Ovary (tissue), 9 donors: Measurements from ENCODE around the gene NT5M. TPM values are rescaled to one million over a fixed set of nuclear protein-coding genes. Genes with fewer than 3 reads are reported as not detected.
A peak's percentile ranks its signal among the peaks of the same experiment; 100 is the strongest.

Experiments used
- DNase-seq, 5 donors: peaks; one replicate each; pipeline ENCODE4 v3.0.0-alpha.2; 2019 to 2020
- H3K27ac ChIP-seq, 2 donors: fragments of 200-600 bp; one replicate each; pipeline versions ENCODE4 v1.5.1 to v1.8.0; 2019 to 2022
- H3K27me3 ChIP-seq: fragments of 200-600 bp; one replicate; pipeline ENCODE4 v1.8.0; 2022
- H3K36me3 ChIP-seq: fragments of 200-600 bp; sonication (generic); one replicate; pipeline ENCODE4 v1.5.1; 2019
- H3K4me1 ChIP-seq: one replicate; pipeline ENCODE4 v1.8.1; 2013; ENCODE audit warnings: mild to moderate bottlenecking, moderate library complexity; ENCODE audit not compliant: insufficient read depth
- H3K4me3 ChIP-seq: fragments of 200-600 bp; sonication (generic); one replicate; pipeline ENCODE4 v1.5.1; 2017
- H3K9me3 ChIP-seq, 2 donors: fragments of 200-600 bp in 1 of 2; sonication (generic) in 1 of 2; one replicate each; pipeline versions ENCODE4 v1.5.1 to v1.8.1; 2013 to 2019; ENCODE audit warnings: mild to moderate bottlenecking in 1 of 2, moderate library complexity in 1 of 2
- EP300 ChIP-seq: sonication (generic); formaldehyde crosslinking; IDR thresholded peaks from one replicate; pipeline ENCODE4 v1.6.1; 2017; ENCODE audit warnings: antibody characterized with exemption
- POLR2A ChIP-seq: fragments of 450-650 bp; IDR thresholded peaks from one replicate; pipeline ENCODE4 v1.6.1; 2017; ENCODE audit warnings: antibody characterized with exemption, mild to moderate bottlenecking, moderate library complexity
- WGBS, 3 donors: extraction: QIAGEN DNeasy Blood & Tissue Kit in 1 of 3; methylation state at CpG; one replicate each; pipeline versions ENCODE4 v1.1.5 to v1.1.7; 2013 to 2017; 5-methylcytosine and 5-hydroxymethylcytosine counted together
- intact Hi-C, 4 donors: fragments of 100-400 bp; cut with DNase I; formaldehyde crosslinking; loops; one replicate each; pipeline versions ENCODE4 v1.11.0 to v1.15.1; 2022 to 2023
- polyA plus RNA-seq, 2 donors: library from polyadenylated mRNA; stranded (reverse); fragments of 200-250 nt in 1 of 2; fragments of 350-450 nt in 1 of 2; fragmentation: Illumina TruSeq in 1 of 2; extraction: RNeasy Lipid Tissue Mini Kit (QIAGEN cat#74804) in 1 of 2; gene quantifications; one replicate each; pipeline ENCODE4 v1.2.3, GENCODE V29; 2013 to 2014
- total RNA-seq, 7 donors: library from RNA; depleted of rRNA in 2 of 7; stranded (reverse); fragments of >200 nt in 2 of 7; fragmentation: NEBNext Ultra II Directional in 3 of 7; extraction: Animal tissue kit (Norgen Biotek cat#: 25700) in 3 of 7; gene quantifications; one replicate each; pipeline versions ENCODE4 v1.1.0 to v1.2.4, GENCODE V29; 2016 to 2023
- TF ChIP-seq, protein P1 (sequence below), 3 donors: fragments of 450-650 bp in 2 of 3; fragments of 200-600 bp in 1 of 3; IDR thresholded peaks; one replicate each; pipeline versions ENCODE4 v1.5.1 to v1.8.0; 2016 to 2022; ENCODE audit warnings: antibody characterized with exemption in 3 of 3, mild to moderate bottlenecking in 1 of 3
- donor health status: DM: no; HTN: no; CAD: no; lungs with moderate emphysema.
- donor health status: DM: no; HTN: no; CAD: no.
- donor health status: Bipolar disorder and iron deficiency.
- donor health status: DM: yes; HTN: yes; CAD: no.
- donor health status: DM: no; HTN: no; CAD: no.
- donor health status: DM: yes; HTN: yes; CAD: no.

Gene NT5M
- total and polyA plus RNA-seq, 9 donors: 0.53 to 6.6 (median 4.9) TPM

DNA sequence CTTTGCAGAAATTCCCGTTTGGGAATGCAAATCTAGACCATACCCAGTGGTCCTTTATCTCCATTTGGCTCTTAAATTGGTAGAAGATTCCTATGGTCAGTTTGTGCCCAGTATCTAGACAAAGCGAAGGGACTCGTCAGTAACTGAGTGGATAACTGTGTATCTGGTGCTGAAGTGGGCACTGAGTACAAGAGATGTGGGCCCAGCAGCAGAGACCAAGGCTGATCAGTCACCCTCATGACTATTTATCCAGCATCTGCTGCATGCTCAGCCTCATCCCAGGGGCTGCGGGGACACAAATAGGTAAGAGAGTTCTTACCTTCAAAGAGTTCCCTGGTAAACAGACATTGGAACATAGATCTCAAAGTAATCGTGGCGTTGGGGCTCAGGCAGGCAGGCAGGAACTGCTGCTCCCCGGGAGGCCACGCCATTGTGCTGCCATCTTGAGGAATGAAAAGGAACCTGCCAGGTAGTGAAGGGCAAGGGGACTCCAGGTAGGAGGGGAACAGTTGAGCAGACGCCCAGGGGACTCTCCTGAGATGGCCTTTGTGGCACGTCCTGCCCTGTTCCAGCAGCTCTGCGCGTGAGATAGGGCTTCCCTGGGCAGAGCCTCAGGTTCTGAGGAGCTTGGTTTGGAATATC, 10.3 kb downstream of the NT5M start:
- intact Hi-C loops: no loop called here
- no peak for DNase-seq
- whole genome bisulfite sequencing, 3 donors: 66 to 71% (median 67%) methylated on average over 12 of the region's 12 CpGs

DNA sequence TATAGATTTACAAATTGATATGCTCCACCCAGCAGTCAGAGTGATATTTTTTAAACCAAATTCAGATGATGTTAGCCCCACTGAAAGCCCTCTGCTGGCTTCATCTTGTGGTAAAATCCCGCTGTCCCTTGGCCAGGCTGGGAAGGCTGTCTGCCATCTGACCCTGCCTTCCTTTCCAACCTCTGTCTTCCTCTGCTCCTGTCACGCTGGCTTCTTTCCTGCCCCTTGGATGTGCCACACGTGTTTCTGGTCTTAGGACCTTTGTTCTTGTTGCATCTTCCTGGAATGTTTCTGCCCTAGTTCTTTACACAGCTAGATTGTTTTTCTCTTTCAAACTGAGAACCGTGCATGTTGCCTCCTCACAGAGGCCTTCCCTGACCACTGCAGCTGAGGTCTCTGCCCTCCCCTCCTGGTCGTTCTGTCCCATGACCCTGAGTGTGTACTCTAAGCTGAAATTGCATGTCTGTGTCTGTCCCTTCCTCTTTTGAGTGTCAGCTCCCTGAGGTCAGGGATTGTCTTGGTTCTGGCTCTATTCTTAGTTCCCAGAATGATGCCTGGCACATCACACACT, 11.4 kb downstream of the NT5M start:
- Histone ChIP-seq H3K27me3 (no peaks in the 10 kb centered on the region), H3K4me1 (no peaks in the 10 kb centered on the region), H3K27ac (no peak overlapping the region), H3K4me3 (no peak overlapping the region), H3K9me3 (no peaks in the 10 kb centered on the region), H3K36me3 (no peaks in the 10 kb centered on the region)
- 65 to 73% (median 73%) methylated on average over 5 of the region's 5 CpGs for WGBS, 3 donors
- TF ChIP-seq, protein P1, sequence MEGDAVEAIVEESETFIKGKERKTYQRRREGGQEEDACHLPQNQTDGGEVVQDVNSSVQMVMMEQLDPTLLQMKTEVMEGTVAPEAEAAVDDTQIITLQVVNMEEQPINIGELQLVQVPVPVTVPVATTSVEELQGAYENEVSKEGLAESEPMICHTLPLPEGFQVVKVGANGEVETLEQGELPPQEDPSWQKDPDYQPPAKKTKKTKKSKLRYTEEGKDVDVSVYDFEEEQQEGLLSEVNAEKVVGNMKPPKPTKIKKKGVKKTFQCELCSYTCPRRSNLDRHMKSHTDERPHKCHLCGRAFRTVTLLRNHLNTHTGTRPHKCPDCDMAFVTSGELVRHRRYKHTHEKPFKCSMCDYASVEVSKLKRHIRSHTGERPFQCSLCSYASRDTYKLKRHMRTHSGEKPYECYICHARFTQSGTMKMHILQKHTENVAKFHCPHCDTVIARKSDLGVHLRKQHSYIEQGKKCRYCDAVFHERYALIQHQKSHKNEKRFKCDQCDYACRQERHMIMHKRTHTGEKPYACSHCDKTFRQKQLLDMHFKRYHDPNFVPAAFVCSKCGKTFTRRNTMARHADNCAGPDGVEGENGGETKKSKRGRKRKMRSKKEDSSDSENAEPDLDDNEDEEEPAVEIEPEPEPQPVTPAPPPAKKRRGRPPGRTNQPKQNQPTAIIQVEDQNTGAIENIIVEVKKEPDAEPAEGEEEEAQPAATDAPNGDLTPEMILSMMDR (IDR thresholded peaks at IDR 0.05): no peak
- TF ChIP-seq POLR2A (no peak), EP300 (no peak)
- no peak for DNase-seq
- intact Hi-C loops: no loop called here

More for the DNA sequence above, 10.3 kb downstream of the NT5M start:
- no peak for TF ChIP-seq POLR2A
- no peak for TF ChIP-seq EP300
- TF ChIP-seq, protein P1 (IDR thresholded peaks at IDR 0.05): no peak
- Histone ChIP-seq H3K4me1 (no peaks in the 10 kb centered on the region), H3K4me3 (no peak overlapping the region), H3K36me3 (no peaks in the 10 kb centered on the region), H3K9me3 (no peaks in the 10 kb centered on the region), H3K27ac (no peak overlapping the region), H3K27me3 (no peaks in the 10 kb centered on the region)

DNA sequence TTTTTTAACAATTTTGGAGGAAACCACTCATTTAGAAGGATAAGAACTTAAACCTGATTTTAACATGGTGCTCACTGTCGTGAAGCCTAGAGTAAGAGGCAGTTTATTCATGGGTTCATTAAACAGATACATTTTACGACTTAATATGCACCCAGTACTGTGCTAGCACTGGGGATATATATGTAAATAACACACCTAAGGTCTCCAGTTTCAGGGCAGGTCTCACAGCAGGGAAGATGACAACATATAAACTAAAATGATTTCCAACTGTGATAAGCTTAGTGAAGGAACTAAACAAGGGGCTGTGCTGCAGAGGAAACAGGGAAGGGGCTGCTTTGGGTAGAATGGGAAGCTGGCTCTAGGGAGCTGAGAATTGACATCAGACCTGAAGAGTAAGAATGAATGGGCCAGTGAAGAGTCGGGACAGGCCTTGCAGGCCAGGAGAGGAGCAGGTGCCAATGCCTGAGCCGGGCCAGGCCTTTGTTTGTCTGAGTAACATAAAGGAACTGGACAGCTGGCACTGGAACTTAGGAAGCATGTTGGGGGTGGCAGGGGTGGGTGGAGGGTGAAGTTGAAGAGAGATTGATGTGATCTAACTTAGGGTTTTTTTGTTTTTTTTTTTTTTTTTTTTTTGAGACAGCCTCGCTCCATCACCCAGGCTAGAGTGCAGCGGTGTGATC, 12.1 kb downstream of the NT5M start:
- Histone ChIP-seq H3K27ac (no peak overlapping the region), H3K9me3 (no peaks in the 10 kb centered on the region), H3K27me3 (no peaks in the 10 kb centered on the region), H3K4me1 (no peaks in the 10 kb centered on the region), H3K4me3 (no peak overlapping the region), H3K36me3 (no peaks in the 10 kb centered on the region)
- 90 to 95% (median 91%) methylated on average over 6 of the region's 6 CpGs for WGBS, 3 donors
- intact Hi-C loops: no loop called here
- no peak for TF ChIP-seq EP300
- TF ChIP-seq, protein P1 (IDR thresholded peaks at IDR 0.05): no peak
- TF ChIP-seq POLR2A: no peak
- no peak for DNase-seq

DNA sequence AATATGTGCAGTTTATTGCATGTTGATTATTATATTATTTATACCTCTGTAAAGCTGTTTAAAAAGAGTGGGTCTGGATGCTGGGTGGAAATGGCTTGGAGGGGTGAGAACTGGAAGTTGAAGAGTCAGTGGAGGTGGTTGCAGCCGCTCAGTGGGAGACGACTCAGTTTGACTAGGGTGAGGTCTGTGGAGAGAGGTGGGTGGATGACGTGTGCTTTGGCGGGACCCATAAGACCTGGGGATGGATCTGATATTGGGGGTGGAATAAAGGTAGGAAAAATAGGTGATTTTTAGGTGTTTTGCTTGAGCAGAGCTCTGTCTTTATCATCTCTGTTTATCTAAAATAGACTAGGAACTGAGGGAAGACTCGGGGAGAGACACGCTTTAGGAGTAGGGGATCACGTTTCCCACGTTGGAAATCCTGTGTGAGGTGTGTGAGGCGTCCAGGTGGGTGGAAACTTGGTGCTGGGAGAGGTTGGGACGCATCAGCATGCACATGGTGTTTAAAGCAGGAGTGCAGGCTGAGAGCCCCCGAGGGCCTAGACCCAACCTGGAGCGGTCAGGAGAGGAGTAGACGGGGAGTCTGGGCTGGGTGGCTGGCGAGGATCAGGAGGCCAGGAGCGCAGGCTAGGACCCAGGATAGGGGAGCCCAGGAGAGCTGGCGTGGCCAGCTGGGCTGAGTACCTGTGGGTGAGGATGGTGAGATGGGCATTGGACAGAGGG, 17.2 kb downstream of the NT5M start:
- H3K9me3 ChIP-seq: no peaks in the 10 kb centered on the region
- H3K4me3 ChIP-seq: no peak overlapping the region
- H3K4me1 ChIP-seq: no peaks in the 10 kb centered on the region
- no peaks in the 10 kb centered on the region for H3K27me3 ChIP-seq
- no peak overlapping the region for H3K27ac ChIP-seq
- TF ChIP-seq, protein P1 (IDR thresholded peaks at IDR 0.05): no peak
- no peak for TF ChIP-seq EP300
- no peak for TF ChIP-seq POLR2A
- H3K36me3 ChIP-seq: no peaks in the 10 kb centered on the region
- intact Hi-C loops: no loop called here
- DNase-seq: peak in 1 of 5 donors; percentile 3
- 89 to 91% (median 90%) methylated on average over 16 of the region's 16 CpGs for WGBS, 3 donors
